GM18517 (cell line): ENCODE results near the gene SHMT1.
"Not testable (repeated sequence)": the region's sequence is repeated elsewhere in the genome, so short reads cannot be mapped to it uniquely, and the experiment has no call there.

ENCODE experiments used
- ATAC-seq: cut with Tn5 transposase; IDR thresholded peaks from one replicate; pipeline ENCODE4 v1.9.1; 2021; ENCODE audit warnings: mild to moderate bottlenecking, moderate library complexity; ENCODE audit not compliant: unreplicated experiment

The SHMT1 gene

GRCh38 chr17:18378614-18379013 is 15.3 kb upstream of the SHMT1 start:
- not testable (repeated sequence) for ATAC-seq

GRCh38 chr17:18378205-18378505 is 14.8 kb upstream of the SHMT1 start:
- ATAC-seq: no peak

DNA sequence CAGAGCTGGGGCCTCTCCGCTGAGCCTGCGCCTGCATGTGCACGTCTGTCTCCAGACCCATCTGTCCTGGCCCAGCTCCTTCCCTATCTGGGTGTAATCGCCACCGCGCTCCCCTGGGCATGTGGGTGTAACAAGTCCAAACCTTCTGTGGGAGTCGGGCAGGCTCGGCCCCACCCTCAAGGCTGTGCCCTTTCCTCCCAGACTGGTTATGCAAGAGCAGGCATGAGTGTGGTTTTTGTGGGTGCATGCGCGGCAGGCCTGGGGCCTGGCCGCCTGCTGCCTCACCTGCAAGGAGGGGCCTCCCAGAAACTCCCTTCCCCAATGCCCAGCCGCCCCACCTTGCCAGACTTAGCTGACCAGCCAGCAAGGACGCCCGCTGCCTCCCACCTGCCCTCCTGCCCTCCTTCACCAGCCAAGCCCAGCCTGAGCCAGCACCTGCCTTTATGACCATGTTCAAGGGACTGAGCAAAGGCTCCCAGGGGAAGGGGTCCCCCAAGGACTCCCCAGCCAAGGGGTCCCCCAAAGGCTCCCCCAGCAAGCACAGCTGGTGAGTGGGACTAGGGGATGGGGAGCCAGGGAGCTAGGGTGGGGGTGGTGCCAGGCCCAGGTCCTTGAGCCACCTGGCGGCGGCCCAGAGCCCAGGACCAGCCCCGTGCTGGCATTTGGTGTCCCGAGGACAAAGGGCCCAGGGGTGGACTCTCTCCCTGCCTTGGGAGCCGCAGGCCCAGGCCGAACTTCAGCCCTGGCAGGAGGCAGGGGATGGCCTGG is 14.3 kb upstream of the SHMT1 start, which contains the start of gene EVPLL:
Gene EVPLL, plus strand, starts transcription at position 342 of the 768 bp plus-strand sequence. CDS start 3,160 bp downstream, outside the sequence.
- no peak for ATAC-seq

GRCh38 chr17:18374216-18374615 is 10.9 kb upstream of the SHMT1 start:
- no peak for ATAC-seq

DNA sequence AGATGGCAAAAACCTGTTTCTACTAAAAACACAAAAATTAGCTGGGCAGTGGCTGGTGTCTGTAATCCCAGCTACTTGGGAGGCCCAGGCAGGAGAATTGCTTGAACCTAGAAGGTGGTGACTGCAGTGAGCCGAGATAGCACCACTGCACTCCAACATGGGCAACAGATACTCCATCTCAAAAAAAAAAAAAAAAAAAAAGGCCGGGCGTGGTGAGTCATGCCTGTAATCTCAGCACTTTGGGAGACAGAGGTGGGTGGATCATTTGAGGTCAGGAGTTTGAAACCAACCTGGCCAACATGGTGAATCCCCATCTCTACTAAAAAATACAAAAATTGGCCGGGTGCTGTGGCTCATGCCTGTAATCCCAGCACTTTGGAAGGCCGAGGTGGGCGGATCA is 9.8 kb upstream of the SHMT1 start:
- ATAC-seq: not testable (repeated sequence)

- ATAC-seq: no peak
Measured at GRCh38 chr17:18371455-18371854, 8.1 kb upstream of the SHMT1 start.

GRCh38 chr17:18370761-18371160 is 7.4 kb upstream of the SHMT1 start:
- ATAC-seq: no peak

DNA sequence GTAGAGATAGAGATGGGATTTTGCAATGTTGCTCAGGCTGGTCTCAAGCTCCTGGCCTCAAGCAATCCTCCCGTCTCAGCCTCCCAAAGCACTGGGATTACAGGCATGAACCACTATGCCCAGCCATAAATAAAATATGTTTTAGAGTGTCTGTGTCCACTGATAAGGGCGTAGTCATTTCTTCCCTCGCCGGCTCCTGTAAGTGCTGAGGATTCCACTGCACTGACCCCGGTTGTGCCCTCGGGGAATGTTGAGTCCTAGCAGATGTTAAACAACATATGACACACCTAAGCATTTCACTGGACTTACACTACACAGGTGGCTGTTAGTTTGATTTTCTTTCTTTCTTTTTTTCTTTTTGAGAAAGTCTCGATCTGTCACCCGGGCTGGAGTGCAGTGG is 5.6 kb upstream of the SHMT1 start:
- ATAC-seq: no peak

- ATAC-seq: no peak
Measured at GRCh38 chr17:18364166-18364565, 816 bp upstream of the SHMT1 start.

- ATAC-seq: no peak
Measured at GRCh38 chr17:18362698-18363100, 651 bp downstream of the SHMT1 start.

DNA sequence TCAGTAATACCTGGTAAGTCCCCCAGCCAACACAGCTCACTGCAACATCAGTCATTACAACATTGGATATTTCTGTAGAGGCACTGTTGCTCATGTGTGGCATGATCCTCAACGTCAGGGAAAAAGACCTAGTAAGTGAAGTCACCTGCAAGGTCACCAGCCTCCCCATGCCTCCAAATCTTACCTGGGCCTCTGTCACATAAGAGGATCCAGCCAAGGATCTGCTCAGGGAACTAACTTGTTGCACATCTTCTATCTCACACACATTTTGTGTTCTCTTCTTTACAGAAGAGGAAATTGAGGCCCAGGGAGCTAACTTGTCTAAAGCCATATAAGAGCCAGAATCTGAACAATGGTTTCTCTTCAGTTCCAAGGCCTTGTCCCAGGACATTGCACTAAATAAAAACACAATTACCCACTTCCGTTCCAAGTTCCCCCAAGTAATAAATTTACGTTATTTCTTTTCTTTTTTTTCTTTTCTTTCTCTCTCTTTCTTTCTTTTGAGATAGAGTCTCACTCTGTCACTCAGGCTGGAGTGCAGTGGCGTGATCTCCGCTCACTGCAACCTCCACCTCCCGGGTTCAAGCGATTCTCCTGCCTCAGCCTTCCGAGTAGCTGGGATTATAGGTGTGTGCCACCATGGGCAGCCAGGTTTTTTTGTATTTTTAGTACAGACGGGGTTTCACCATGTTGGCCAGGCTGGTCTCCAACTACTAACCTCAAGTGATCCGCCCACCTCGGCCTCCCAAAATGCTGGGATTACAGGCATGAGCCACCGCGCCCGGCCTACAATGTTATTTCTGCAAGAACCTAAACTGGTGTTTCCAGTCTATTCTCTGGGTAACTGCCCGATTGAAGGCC is 1.3 kb downstream of the SHMT1 start:
- no peak for ATAC-seq

DNA sequence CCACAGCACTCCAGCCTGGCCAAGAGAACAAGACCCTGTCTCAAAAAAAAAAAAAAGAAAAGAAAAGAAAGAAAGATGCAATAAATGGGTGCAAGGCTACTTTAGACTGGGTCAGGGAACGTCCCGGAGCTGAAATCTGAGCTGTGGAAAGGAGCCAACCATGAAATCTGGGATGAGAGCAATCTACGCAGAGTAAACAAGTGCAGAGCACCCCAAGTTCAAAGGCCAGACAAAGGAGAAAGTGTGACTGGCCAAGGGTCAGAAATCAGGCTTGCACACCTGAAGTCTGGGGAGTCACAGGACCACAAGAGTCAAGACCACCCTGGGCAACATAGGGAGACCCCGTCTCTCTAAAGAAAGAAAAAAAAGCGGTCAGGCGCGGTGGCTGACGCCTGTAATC is 2.8 kb downstream of the SHMT1 start:
- ATAC-seq: no peak

DNA sequence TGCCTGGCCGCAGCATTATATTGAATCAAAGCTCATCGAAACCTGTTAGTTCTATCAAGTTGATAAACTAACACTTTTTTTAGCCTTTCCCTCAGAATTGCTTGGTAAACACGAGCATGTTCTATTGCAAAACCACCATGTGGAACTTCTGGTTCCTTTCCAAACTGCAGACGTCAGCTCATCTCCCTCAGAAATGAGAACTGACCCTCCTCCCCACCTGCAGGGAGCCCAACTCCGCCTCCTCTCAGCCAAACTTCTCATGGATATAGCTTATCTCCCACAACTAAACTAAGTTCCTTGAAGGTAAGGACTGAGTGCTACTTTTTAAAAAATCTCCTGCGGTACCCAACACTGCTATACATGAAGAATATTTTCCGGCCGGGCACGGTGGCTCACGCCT is 6.7 kb downstream of the SHMT1 start:
- no peak for ATAC-seq

- ATAC-seq: no peak
Measured at GRCh38 chr17:18353541-18353940, 9.8 kb downstream of the SHMT1 start.

- no peak for ATAC-seq
Measured at GRCh38 chr17:18344021-18344420, 19.3 kb downstream of the SHMT1 start.

GRCh38 chr17:18339933-18340332 is 23.4 kb downstream of the SHMT1 start:
- ATAC-seq: no peak

GRCh38 chr17:18338158-18338557 is 25.2 kb downstream of the SHMT1 start:
- not testable (repeated sequence) for ATAC-seq

DNA sequence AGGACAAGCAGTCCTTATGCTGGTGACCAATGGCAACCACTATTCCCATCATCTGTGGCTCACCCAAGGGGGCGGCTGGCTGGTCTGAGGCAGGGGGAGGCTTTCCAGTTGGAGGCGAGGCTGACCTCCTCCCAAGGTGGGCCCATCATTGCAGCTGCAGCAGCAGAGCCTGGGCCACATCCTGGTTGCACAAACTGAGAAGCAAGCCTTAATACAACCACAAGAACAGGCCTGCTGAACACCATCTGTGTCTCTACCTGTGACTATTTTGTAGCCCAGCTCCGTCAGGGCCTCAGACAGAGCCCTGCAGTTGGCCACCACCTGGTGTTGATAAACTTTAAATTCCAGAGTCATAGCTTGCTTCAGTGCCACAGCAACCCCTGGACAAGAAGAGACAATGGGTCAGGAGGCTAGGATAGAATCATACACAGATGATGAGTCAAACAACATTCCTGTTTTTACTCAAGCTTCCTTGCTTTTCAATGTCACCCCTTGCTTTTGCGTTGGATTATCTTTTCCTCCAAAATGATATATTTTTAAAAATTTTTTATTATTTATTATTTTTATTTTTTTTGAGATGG is 30.4 kb downstream of the SHMT1 start:
- no peak for ATAC-seq

GRCh38 chr17:18331879-18332278 is 31.5 kb downstream of the SHMT1 start:
- ATAC-seq: no peak

- no peak for ATAC-seq
Measured at GRCh38 chr17:18328643-18329204, 34.6 kb downstream of the SHMT1 start.

DNA sequence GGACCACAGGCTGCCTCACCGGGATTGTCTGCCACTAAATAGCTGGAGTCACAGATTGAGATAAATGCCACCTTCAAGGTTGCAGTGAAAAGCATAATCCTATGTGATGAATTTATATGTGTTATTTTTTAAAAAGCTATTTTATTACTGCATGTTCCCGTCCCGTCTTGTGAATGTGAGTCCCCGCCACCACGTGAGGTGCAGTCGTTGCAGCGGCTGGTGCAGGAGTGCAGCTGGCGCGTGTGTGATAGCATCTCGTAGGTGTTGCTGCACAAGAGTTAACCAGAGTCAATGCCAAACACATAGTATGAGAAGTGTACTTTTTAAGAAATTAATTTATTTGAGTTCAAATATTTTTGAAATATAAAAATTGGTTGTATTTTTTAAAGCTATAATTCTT is 35.8 kb downstream of the SHMT1 start:
- no peak for ATAC-seq

DNA sequence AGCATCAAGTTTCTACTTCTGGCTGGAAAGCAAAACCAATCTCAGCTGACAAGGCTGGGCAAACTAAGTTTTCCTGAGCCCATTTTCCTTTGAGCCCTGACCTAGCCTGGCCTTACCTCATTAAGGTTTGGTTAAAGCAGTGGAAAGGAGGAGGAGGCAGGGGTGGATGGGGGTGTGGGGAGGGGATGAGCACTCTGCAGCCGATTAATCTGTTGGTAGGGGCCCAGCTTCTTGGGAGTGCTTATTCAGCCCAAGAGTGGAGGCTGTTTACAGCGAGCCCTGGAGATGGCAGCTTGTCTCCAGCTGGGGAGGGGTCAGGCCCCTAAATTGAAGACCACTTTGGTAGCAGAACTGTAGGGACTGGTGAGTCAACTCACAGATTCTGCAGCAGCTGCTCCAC is 36.3 kb downstream of the SHMT1 start:
- no peak for ATAC-seq
